T-helper 2 cell treated with Interferon-gamma antibody and Interleukin-4, amounts not matched to agents 5 μg/mL and 100 μg/mL, for 36 hours (primary cell): Measurements from ENCODE around the gene RUNX1.
A peak's percentile ranks its signal among the peaks of the same experiment; 100 is the strongest.

Experiments used
- DNase-seq: peaks from one replicate; pipeline ENCODE4 v3.0.0; 2021; ENCODE audit warnings: low spot score
- H3K27ac Mint-ChIP-seq: one replicate; pipeline ENCODE4 v1.8.0; 2021; ENCODE audit warnings: mild to moderate bottlenecking, mixed read lengths
- H3K27me3 Mint-ChIP-seq: one replicate; pipeline ENCODE4 v1.8.0; 2021; ENCODE audit warnings: low read depth, mixed read lengths
- H3K36me3 Mint-ChIP-seq: one replicate; pipeline ENCODE4 v1.8.0; 2021; ENCODE audit warnings: low read depth, mixed read lengths
- H3K4me1 Mint-ChIP-seq: one replicate; pipeline ENCODE4 v1.8.0; 2021; ENCODE audit warnings: low read depth, mixed read lengths
- H3K4me3 Mint-ChIP-seq: one replicate; pipeline ENCODE4 v1.8.0; 2022; ENCODE audit warnings: mild to moderate bottlenecking, moderate library complexity, mixed read lengths
- H3K9me3 Mint-ChIP-seq: one replicate; pipeline ENCODE4 v1.8.0; 2021; ENCODE audit warnings: mixed read lengths

RUNX1 gene

DNA sequence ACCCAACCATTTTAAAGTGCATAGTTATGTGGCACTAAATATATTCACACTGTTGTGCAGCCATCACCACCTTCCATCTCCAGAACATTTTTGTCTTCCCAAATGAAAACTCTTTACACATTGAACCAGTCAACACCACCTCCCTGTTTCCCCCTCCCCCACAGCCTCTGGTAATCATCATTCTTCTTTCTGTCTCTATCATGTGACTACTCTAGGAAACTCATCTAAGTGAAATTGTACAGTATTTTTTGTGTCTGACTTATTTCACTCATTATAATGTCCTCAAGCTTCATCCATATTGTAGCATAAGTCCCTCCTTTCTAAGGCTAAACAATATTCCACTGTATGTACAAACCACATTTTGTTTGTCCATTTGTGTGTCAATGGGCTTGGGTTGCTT, 128.0 kb downstream of the RUNX1 start:
- peaks cover 46% of the 10 kb centered on the region for H3K36me3 Mint-ChIP-seq
- no peak for DNase-seq
- no peak overlapping the region for H3K4me3 Mint-ChIP-seq
- H3K27ac Mint-ChIP-seq = no peak overlapping the region
- H3K27me3 Mint-ChIP-seq = no peaks in the 10 kb centered on the region
- H3K9me3 Mint-ChIP-seq = no peaks in the 10 kb centered on the region
- H3K4me1 Mint-ChIP-seq = peaks cover 44% of the 10 kb centered on the region

DNA sequence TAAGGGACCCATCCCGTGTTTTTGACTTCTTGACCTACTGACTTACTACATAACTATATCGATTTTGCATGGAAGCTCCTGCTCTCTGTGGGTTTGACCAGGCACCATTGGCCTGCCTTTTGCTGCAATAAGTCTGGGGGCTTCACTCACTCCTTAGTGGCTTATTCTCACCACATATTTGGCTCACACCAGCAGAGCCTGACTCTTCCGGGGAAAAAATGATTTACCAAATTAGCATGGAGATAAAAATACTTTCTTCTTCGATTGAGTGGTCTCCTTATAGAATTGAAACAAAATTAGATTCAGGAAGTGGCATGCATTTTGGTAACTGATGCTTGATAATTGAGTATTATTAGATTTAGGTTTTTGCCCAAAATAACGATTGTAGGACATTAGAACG, 129.7 kb downstream of the RUNX1 start:
- Mint-ChIP-seq H3K4me3 (no peak overlapping the region), H3K4me1 (peaks cover 32% of the 10 kb centered on the region), H3K27me3 (no peaks in the 10 kb centered on the region), H3K27ac (no peak overlapping the region), H3K9me3 (no peaks in the 10 kb centered on the region), H3K36me3 (peaks cover 39% of the 10 kb centered on the region)
- no peak for DNase-seq

DNA sequence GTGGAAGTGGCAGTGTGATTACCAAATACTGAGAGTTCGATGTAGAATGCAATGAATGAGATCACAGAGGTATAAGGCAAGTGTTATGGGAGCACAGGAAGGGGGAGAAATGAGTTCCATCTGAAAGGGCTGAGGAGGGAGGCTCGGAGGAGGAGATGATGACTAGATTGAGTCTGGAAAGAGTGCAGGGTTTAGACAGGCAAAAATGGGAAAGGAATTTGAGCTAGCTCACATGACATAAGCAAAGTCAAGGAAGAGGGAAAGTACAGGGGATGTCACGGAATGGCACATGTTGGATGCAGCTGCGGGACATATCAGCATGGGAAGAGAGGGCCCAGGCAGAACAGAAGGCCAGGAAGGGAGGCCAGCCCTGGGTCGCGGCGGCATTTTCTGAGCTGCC, 132.7 kb downstream of the RUNX1 start:
- peaks cover 22% of the 10 kb centered on the region for H3K4me1 Mint-ChIP-seq
- no peak overlapping the region for H3K4me3 Mint-ChIP-seq
- H3K27ac Mint-ChIP-seq = no peak overlapping the region
- no peak for DNase-seq
- no peaks in the 10 kb centered on the region for H3K27me3 Mint-ChIP-seq
- H3K9me3 Mint-ChIP-seq = no peaks in the 10 kb centered on the region
- H3K36me3 Mint-ChIP-seq = peaks cover 25% of the 10 kb centered on the region

- Mint-ChIP-seq H3K36me3 (peaks cover 23% of the 10 kb centered on the region), H3K9me3 (no peaks in the 10 kb centered on the region), H3K4me3 (no peak overlapping the region), H3K4me1 (peaks cover 22% of the 10 kb centered on the region), H3K27ac (no peak overlapping the region), H3K27me3 (no peaks in the 10 kb centered on the region)
- no peak for DNase-seq
These were observed 133.7 kb downstream of the RUNX1 start for GRCh38 chr21:34915364-34915841.

DNA sequence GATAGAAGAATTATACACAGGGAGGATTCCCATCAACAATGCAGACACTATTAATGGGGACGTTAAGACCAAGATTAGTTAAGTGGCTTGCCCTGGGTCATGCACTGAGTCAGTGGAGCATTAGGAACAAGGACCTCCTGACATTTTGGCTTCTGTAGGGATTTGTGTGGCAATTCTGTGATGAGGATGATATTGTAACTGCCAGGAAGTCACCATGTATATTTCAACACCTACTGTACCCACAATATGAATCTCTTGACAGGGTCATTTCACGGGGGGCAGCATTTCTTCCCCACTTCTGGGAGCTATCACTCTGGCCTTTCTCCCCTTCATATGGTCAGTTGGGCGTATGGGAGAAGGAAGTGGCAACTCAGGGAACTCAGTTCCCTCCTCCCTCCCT, 134.9 kb downstream of the RUNX1 start:
- DNase-seq = no peak
- no peak overlapping the region for H3K4me3 Mint-ChIP-seq
- H3K4me1 Mint-ChIP-seq = peaks cover 26% of the 10 kb centered on the region
- no peaks in the 10 kb centered on the region for H3K9me3 Mint-ChIP-seq
- H3K27me3 Mint-ChIP-seq = no peaks in the 10 kb centered on the region
- H3K36me3 Mint-ChIP-seq = peaks cover 25% of the 10 kb centered on the region
- H3K27ac Mint-ChIP-seq = no peak overlapping the region

DNA sequence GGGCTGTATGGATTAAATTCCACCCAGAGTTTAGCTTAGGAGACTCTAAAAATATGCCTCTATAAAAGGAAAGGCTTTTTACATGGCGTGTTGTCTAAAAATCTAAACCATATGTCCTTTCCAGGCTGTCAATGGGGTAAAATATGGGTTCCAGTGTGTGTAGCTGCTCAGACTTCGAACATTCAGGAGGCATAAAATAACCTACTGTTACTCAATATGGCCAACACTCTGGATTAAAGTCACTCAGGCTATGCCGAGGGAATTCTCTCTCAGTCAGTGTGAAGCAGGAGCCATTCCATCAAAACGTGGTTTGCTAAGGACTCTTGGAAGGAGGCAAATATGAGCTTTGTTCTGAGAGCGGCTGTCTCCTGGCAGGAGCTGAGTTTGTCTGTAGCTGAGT, 135.3 kb downstream of the RUNX1 start:
- Mint-ChIP-seq H3K9me3 (no peaks in the 10 kb centered on the region), H3K36me3 (peaks cover 25% of the 10 kb centered on the region), H3K4me1 (peaks cover 30% of the 10 kb centered on the region), H3K27me3 (no peaks in the 10 kb centered on the region), H3K4me3 (no peak overlapping the region), H3K27ac (no peak overlapping the region)
- no peak for DNase-seq

- DNase-seq = no peak
- Mint-ChIP-seq H3K27me3 (no peaks in the 10 kb centered on the region), H3K4me1 (peaks cover 41% of the 10 kb centered on the region), H3K9me3 (no peaks in the 10 kb centered on the region), H3K27ac (no peak overlapping the region), H3K36me3 (peaks cover 25% of the 10 kb centered on the region), H3K4me3 (no peak overlapping the region)
These were observed 136.8 kb downstream of the RUNX1 start for GRCh38 chr21:34912022-34912945.

GRCh38 chr21:34911360-34911759, 137.7 kb downstream of the RUNX1 start:
- Mint-ChIP-seq H3K4me1 (peaks cover 41% of the 10 kb centered on the region), H3K36me3 (peaks cover 22% of the 10 kb centered on the region), H3K4me3 (no peak overlapping the region), H3K27me3 (no peaks in the 10 kb centered on the region), H3K9me3 (no peaks in the 10 kb centered on the region), H3K27ac (no peak overlapping the region)
- no peak for DNase-seq

- Mint-ChIP-seq H3K4me3 (no peak overlapping the region), H3K36me3 (peaks cover 20% of the 10 kb centered on the region), H3K4me1 (peaks cover 41% of the 10 kb centered on the region), H3K9me3 (no peaks in the 10 kb centered on the region), H3K27me3 (no peaks in the 10 kb centered on the region), H3K27ac (no peak overlapping the region)
- DNase-seq = no peak
These were observed 138.7 kb downstream of the RUNX1 start for GRCh38 chr21:34910396-34910795.

GRCh38 chr21:34909492-34910292, 139.4 kb downstream of the RUNX1 start:
- Mint-ChIP-seq H3K27me3 (no peaks in the 10 kb centered on the region), H3K27ac (peak overlapping the region; percentile 39), H3K4me1 (peaks cover 41% of the 10 kb centered on the region), H3K9me3 (no peaks in the 10 kb centered on the region), H3K36me3 (peaks cover 14% of the 10 kb centered on the region), H3K4me3 (no peak overlapping the region)
- DNase-seq = no peak

DNA sequence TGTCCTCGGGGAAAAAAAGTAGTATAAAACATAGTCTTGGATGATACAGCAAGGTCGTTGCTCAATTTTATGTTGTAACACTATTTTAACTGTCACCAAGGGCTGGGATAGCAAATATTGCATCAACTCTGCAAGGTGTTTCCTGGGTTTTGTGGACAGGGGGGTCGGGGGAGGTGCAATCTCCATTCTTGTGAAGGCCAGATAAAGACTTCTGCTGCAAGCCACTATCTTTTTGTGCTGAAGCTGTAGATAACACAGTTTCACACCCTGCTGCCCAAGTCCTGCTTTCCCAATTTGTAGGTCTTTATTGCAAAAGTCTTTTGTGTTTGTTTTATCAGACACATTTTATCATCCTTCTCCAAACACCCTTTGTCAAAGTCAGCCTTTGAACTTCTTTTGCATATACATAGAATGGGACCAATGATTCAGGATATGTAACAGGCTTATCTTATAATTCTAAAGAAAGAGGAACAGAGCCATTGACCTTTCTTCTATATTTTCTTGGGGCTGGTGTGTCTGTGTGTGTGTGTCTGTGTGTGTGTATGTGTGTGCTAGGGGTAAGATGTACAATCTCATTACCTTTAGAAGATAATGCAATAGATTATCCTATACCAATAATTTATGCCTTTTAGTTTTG, 140.6 kb downstream of the RUNX1 start:
- H3K9me3 Mint-ChIP-seq = no peaks in the 10 kb centered on the region
- H3K36me3 Mint-ChIP-seq = peaks cover 13% of the 10 kb centered on the region
- no peak for DNase-seq
- H3K27ac Mint-ChIP-seq = no peak overlapping the region
- H3K4me3 Mint-ChIP-seq = peak overlapping the region; percentile 2
- peaks cover 41% of the 10 kb centered on the region for H3K4me1 Mint-ChIP-seq
- no peaks in the 10 kb centered on the region for H3K27me3 Mint-ChIP-seq

GRCh38 chr21:34907461-34908418, 141.4 kb downstream of the RUNX1 start:
- DNase-seq = no peak
- Mint-ChIP-seq H3K4me1 (peaks cover 41% of the 10 kb centered on the region), H3K4me3 (peak overlapping the region; percentile 2), H3K27me3 (no peaks in the 10 kb centered on the region), H3K36me3 (peaks cover 13% of the 10 kb centered on the region), H3K9me3 (no peaks in the 10 kb centered on the region), H3K27ac (no peak overlapping the region)

- Mint-ChIP-seq H3K36me3 (peaks cover 8% of the 10 kb centered on the region), H3K9me3 (no peaks in the 10 kb centered on the region), H3K27ac (no peak overlapping the region), H3K27me3 (no peaks in the 10 kb centered on the region), H3K4me3 (no peak overlapping the region), H3K4me1 (peaks cover 36% of the 10 kb centered on the region)
- DNase-seq = no peak
These were observed 142.7 kb downstream of the RUNX1 start for GRCh38 chr21:34906401-34906800.
